Tibial nerve (tissue), 4 donors: ENCODE data around the gene PSME3IP1. TPM values are rescaled to one million over a fixed set of nuclear protein-coding genes. Genes with fewer than 3 reads are reported as not detected.

ENCODE experiments used
- DNase-seq, 2 donors: peaks; one replicate each; pipeline ENCODE4 v3.0.0-alpha.2; 2019; ENCODE audit warnings: low spot score in 2 of 2
- H3K27ac ChIP-seq, 4 donors: fragments of 200-600 bp; sonication (generic) in 3 of 4; one replicate each; pipeline ENCODE4 v1.5.1; 2017 to 2019; ENCODE audit warnings: mild to moderate bottlenecking in 1 of 4
- H3K27me3 ChIP-seq, 2 donors: fragments of 200-600 bp; sonication (generic) in 1 of 2; one replicate each; pipeline versions ENCODE4 v1.5.1 to v1.6.0; 2017 to 2019
- H3K36me3 ChIP-seq, 3 donors: fragments of 200-600 bp; sonication (generic); one replicate each; pipeline ENCODE4 v1.5.1; 2018 to 2019
- H3K4me1 ChIP-seq, 4 donors: fragments of 200-600 bp; sonication (generic) in 3 of 4; one replicate each; pipeline ENCODE4 v1.5.1; 2017 to 2019
- H3K4me3 ChIP-seq, 4 donors: fragments of 200-600 bp; sonication (generic) in 3 of 4; one replicate each; pipeline ENCODE4 v1.5.1; 2017 to 2019; ENCODE audit warnings: mild to moderate bottlenecking in 1 of 4, moderate library complexity in 1 of 4
- H3K9me3 ChIP-seq, 4 donors: fragments of 200-600 bp; sonication (generic) in 3 of 4; one replicate each; pipeline ENCODE4 v1.5.1; 2017 to 2019
- CTCF ChIP-seq, 5 experiments: fragments of 200-600 bp in 3 of 5; fragments of 450-650 bp in 2 of 5; sonication (generic) in 3 of 5; IDR thresholded peaks; one replicate each; pipeline ENCODE4 v1.5.1; 2016 to 2019; ENCODE audit warnings: antibody characterized with exemption in 5 of 5, mild to moderate bottlenecking in 3 of 5, moderate library complexity in 2 of 5
- EP300 ChIP-seq, 2 donors: sonication (generic); formaldehyde crosslinking; IDR thresholded peaks; one replicate each; pipeline ENCODE4 v1.6.1; 2017; ENCODE audit warnings: antibody characterized with exemption in 2 of 2, mild to moderate bottlenecking in 1 of 2
- POLR2A ChIP-seq, 2 donors: fragments of 450-650 bp; IDR thresholded peaks; one replicate each; pipeline ENCODE4 v1.6.1; 2017; ENCODE audit warnings: antibody characterized with exemption in 2 of 2, mild to moderate bottlenecking in 2 of 2, moderate library complexity in 2 of 2
- WGBS, 2 donors: methylation state at CpG; one replicate each; pipeline ENCODE4 v1.1.5; 2018; 5-methylcytosine and 5-hydroxymethylcytosine counted together
- total RNA-seq, 4 donors: library from RNA; depleted of rRNA; stranded (reverse); fragments of >200 nt; gene quantifications; one replicate each; pipeline ENCODE4 v1.1.0, GENCODE V29; 2016

PSME3IP1 gene
- total RNA-seq, 4 donors from 2014 or later, result 58.4 to 100 (median 69.7) TPM

GRCh38 chr16:57107321-57107922, 78.4 kb downstream of the PSME3IP1 start:
- no peak for TF ChIP-seq CTCF (IDR thresholded peaks at IDR 0.05)
- no peak for TF ChIP-seq EP300 (IDR thresholded peaks at IDR 0.05)
- no peak for TF ChIP-seq POLR2A (IDR thresholded peaks at IDR 0.05)
- peaks cover 0 to 44% (median 9%) of the 10 kb centered on the region in 4 donors for H3K4me1 ChIP-seq
- peak overlapping the region in 1 of 4 donors; percentile 13 for H3K27ac ChIP-seq
- no peaks in the 10 kb centered on the region for H3K9me3 ChIP-seq
- H3K27me3 ChIP-seq, result no peaks in the 10 kb centered on the region
- no peak for DNase-seq
- no peak overlapping the region for H3K4me3 ChIP-seq
- no peaks in the 10 kb centered on the region for H3K36me3 ChIP-seq
- WGBS, 2 donors, result 52 to 53% methylated on average over 9 of the region's 9 CpGs

GRCh38 chr16:57106767-57107166, 79.1 kb downstream of the PSME3IP1 start:
- Histone ChIP-seq H3K4me3 (no peak overlapping the region), H3K9me3 (no peaks in the 10 kb centered on the region), H3K27me3 (no peaks in the 10 kb centered on the region), H3K27ac (peak overlapping the region in 1 of 4 donors; percentile 13), H3K36me3 (peaks cover 0 to 3% (median 0%) of the 10 kb centered on the region in 3 donors), H3K4me1 (peaks cover 0 to 37% (median 5%) of the 10 kb centered on the region in 4 donors)
- no peak for TF ChIP-seq POLR2A (IDR thresholded peaks at IDR 0.05)
- TF ChIP-seq CTCF (IDR thresholded peaks at IDR 0.05), result no peak
- no peak for TF ChIP-seq EP300 (IDR thresholded peaks at IDR 0.05)
- 88 to 100% methylated on average over 1 to 2 of the region's 2 CpGs for WGBS, 2 donors
- no peak for DNase-seq

GRCh38 chr16:57105184-57105583, 80.7 kb downstream of the PSME3IP1 start:
- DNase-seq, result no peak
- no peak overlapping the region for H3K4me3 ChIP-seq
- peaks cover 0 to 3% (median 0%) of the 10 kb centered on the region in 3 donors for H3K36me3 ChIP-seq
- WGBS, 2 donors, result 86 to 90% methylated on average over 7 of the region's 7 CpGs
- TF ChIP-seq POLR2A (IDR thresholded peaks at IDR 0.05) (no peak), EP300 (IDR thresholded peaks at IDR 0.05) (no peak), CTCF (IDR thresholded peaks at IDR 0.05) (no peak)
- H3K27ac ChIP-seq, result no peak overlapping the region
- peaks cover 0 to 32% (median 5%) of the 10 kb centered on the region in 4 donors for H3K4me1 ChIP-seq
- no peaks in the 10 kb centered on the region for H3K9me3 ChIP-seq
- no peaks in the 10 kb centered on the region for H3K27me3 ChIP-seq

GRCh38 chr16:57104706-57105105, 81.1 kb downstream of the PSME3IP1 start:
- no peak overlapping the region for H3K4me3 ChIP-seq
- no peak overlapping the region for H3K27ac ChIP-seq
- 65 to 69% methylated on average over 3 of the region's 3 CpGs for WGBS, 2 donors
- TF ChIP-seq POLR2A (IDR thresholded peaks at IDR 0.05) (no peak), CTCF (IDR thresholded peaks at IDR 0.05) (no peak), EP300 (IDR thresholded peaks at IDR 0.05) (no peak)
- no peaks in the 10 kb centered on the region for H3K27me3 ChIP-seq
- H3K9me3 ChIP-seq, result no peaks in the 10 kb centered on the region
- H3K36me3 ChIP-seq, result peaks cover 0 to 3% (median 0%) of the 10 kb centered on the region in 3 donors
- DNase-seq, result no peak
- H3K4me1 ChIP-seq, result peaks cover 0 to 32% (median 5%) of the 10 kb centered on the region in 4 donors
